HG02884 (cell line): ENCODE data around the gene PSME3.

Source experiments
- ATAC-seq: cut with Tn5 transposase; IDR thresholded peaks from one replicate; pipeline ENCODE4 v1.9.1; 2021; ENCODE audit warnings: mild to moderate bottlenecking, moderate library complexity; ENCODE audit not compliant: unreplicated experiment

Gene PSME3

DNA sequence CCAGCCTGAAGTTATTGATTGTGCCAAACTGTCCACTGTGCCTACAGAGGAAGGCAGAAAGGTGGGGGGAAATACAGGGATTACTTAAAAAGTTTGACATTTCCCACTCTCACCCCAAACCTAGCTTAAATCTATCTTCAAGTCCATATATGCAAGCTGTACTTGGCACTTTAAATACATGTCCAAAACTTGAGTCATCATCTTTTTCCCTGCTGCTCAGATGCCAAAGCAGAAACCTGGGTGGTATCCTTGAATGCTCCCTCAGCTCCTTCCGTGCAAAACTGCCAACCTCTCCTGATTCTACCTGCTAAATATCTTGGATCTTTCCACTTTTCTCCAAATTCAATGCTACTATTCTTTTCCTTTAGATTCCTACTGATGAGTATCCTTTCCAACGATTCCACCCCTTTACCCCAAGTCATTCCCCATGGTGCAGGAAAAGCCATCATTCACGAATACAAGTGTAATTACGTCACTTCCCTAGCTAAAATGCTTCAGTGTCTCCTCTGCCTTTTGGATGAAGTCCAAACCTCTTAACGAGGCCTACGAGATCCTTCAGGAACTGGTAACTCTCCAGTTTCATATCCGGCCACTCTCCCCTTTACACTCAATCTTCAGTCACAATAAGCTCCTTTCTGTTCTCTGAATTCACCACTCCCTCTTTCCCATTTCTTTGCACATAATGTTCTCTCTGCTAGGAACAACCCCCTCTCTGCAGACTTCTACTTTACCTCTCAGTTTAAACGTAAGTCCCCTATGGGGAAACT is 18.4 kb upstream of the PSME3 start:
- no peak for ATAC-seq

DNA sequence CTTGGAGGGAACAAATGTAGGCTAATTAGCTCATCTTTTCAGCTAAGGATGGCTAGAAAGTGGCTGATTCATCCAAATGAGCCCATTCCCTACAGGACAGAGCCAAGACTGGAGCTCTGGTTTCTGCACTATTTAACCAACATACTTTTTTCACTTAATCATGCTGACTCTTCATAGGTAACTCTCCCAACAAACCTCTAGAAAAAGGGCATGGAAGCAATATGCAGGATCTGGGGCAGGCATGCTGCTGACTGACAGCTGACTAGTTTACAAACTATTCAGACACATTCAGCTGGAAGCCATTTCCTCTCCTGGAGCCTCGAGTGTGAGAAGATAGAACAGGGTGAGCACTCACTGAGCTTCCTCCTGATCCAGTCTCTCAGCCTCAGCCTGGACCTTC is 15.3 kb upstream of the PSME3 start:
- no peak for ATAC-seq

DNA sequence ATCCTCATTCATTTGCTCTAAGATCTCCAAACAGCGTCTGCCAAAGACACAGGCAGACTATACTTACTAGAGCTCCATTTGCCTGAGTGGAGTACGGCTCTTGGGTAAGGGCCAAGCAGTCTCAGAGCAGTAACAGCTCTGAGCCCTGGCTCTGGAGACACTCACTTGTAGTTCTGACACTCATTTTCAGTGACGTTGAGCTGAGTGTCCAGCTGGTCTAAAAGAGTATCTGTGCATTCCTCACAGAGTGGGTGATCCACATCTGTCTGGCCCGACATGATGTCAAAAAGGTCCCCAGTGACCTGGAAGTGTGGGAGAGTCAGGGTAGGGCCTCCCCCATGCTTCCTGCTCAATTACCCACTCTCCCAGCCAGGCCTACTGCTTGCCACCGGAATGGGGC is 14.8 kb upstream of the PSME3 start:
- no peak for ATAC-seq

DNA sequence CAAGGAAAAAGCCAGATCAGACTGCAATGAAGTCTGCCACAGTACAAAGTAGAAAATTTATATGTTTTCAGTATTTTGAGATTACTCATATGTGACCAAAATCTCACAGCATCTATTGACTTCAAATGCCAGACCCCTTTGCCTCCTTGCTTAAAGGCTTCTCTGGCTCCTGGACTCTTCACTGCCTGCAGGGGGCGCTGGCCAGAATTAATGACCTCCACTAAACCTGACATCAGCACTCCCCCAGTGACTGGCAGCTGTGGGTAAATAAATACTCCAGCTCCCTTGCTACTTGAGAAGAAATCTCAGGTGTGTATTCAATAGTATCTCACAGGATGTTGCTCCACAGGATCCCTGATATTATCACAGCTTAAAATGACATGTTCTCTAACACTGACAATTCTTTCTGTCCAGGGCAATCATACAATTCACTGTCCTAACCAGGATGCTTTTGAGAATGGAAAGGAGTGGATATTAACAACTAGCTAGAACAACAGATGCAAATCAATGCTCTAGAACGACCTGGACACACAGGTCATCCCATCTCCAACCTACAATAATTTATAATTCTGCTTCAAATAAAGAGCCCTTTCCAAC is 13.2 kb upstream of the PSME3 start:
- no peak for ATAC-seq

DNA sequence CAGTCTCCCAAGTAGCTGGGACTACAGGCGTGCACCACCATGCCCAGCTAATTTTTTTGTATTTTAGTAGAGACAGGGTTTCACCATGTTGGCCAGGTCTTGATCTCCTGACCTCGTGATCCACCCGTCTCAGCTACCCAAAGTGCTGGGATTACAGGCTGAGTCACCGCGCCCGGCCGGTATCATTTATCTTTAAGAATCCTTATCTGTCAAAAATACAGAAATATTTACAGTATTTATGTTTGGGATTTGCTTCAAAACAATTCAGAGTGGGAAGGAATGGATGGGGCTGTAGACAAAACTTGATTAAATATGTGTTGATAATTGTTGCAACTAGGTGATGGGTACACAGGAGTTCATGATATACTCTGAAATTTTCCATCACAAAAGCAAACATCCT is 12.0 kb upstream of the PSME3 start:
- no peak for ATAC-seq

DNA sequence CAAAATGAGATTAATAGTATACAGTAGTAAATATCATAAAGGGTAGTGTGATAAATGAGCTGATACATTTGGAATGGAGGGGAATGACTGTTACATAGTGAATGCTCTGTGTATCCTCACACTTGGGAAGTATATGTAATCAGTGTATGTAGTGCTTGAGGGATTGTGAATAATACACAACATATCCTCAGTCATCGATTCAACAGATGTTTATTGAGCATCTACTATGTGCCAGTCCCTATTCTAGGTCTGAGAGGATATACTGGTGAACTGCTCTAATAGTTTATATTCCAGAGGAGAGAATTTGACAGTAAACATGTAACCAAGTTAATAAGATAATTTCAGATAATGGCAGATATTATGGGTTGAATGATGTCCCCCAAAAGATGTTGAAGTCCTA is 5.7 kb upstream of the PSME3 start:
- no peak for ATAC-seq

DNA sequence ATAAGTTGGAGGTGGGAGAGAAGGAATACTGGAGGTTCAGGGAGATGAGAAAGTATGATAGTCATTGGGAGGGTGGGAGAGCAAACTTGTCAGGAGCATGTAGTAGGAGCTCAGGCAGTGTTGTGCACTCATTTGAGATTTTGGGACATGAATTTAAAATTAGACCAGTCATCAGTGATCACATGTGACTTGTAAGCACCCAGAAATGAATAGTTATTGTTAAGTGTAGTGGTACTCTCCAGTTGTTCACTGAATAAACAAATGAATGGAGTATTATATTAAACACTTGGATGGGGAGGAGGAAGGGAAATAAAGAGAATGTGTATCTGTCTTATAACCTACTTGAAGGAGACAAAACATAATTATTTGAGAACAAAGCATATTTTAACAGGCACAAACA is 2.2 kb upstream of the PSME3 start:
- no peak for ATAC-seq

DNA sequence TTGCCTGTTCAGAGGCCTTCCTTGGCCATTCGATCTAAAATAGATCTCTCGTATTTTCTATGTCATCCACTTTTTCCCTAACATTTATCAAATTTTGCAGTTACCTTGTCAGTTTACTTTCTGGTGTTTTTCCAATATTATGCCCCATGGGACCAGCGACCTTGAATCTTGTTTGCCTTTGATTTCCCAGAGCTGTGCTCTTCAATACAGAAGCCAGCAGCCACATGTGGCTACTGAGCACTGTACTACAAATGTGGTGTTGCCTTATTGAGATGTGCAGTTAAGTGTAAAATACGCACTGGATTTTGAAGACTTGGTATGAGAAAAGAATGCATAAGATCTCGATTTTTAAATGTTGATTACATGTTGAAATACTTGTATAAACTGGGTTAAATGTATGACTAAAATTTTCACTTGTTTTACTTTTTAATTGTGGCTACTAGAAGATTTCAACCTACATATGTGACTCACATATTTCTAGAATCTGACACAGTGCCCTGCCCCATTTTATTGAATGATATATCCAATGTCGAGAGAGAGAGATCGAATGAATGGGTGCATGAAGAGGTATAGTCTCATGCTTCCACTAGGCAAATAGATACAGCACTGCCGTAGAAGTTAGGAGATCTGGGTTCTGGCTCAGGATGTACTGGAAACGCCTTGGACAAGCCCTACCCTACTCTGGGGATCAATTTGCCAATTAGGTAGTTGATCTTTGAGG is 824 bp upstream of the PSME3 start:
- no peak for ATAC-seq

DNA sequence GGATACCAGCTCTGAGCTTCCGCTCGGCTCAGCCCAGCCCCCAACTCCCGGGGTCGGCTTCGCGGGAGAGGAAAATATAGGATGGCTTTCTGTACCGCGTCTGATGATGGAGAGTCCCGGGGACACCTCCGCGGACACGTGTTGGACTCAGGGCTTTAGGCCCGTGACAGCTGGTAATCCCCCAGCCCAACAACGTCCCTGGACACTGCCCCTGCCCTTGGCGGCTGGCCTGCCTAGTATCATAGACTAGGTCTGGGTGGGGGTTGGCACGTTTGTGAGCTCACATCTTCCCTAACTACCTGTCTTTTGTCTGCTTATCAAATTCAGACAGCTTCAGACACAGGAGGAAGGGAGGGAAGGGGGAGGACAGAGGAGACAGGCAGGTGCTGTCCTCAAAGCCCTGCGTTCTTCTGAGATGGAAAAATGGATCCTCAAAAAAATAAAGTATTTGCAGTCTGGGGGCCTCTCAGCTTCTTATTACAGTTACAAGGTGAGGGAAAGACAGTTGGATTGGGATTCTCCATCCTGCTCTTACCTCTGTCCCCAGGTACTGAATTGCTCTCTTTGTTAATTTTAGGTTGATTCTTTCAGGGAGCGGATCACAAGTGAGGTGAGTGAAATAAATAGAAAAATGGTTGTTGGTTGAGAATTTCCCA is 698 bp downstream of the PSME3 start:
- ATAC-seq, result no peak

DNA sequence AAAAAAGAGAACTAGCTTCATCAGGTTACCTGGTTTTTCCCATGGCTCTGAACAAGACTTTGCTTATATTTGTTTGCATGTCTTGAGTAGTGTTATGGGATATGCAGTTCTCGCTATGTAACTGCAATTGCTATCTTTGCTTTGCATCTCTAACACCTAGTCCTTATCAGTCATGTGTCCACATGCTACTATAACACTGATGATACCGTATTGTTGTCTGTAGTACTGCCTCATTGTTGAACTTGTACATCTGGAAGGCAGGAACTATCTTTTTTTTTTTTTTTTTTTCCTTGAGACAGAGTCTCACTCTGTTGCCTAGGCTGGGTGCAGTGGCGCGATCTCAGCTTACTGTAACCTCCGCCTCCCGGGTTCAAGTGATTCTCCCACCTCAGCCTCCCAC is 2.5 kb downstream of the PSME3 start:
- ATAC-seq, result no peak

DNA sequence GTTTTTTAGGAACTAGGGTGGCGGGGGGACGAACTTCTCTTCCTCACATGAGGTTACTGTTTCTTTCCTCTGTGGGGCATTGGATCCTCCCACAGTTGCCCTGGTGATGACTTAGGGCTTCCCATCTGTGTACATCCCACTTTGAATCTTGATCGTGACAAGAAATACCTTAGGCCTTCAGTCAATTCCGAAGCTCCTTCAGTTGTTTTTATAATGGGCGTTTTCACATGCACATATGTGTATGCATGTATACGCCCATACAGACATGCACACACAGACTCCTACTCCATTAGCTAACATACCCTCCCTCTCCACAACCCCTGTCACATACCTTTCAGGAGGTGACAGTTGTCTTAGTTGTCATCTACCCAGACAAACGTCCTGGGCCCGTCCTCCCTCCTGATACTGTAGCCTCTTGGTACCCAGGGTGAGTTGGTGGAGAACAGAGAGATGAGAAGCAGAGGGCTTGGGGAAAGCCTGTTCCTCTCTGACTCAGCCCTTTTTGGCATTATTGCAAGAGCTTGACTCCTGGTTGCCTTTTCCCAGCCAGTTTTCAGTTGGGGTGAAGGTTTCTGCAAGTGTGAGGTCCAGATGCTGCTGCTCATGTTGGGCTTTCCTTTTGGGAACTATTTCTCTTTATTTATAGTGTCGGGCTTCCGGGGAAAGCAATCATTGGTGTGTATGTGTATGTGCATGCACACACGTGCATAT is 8.9 kb downstream of the PSME3 start:
- ATAC-seq, result no peak

DNA sequence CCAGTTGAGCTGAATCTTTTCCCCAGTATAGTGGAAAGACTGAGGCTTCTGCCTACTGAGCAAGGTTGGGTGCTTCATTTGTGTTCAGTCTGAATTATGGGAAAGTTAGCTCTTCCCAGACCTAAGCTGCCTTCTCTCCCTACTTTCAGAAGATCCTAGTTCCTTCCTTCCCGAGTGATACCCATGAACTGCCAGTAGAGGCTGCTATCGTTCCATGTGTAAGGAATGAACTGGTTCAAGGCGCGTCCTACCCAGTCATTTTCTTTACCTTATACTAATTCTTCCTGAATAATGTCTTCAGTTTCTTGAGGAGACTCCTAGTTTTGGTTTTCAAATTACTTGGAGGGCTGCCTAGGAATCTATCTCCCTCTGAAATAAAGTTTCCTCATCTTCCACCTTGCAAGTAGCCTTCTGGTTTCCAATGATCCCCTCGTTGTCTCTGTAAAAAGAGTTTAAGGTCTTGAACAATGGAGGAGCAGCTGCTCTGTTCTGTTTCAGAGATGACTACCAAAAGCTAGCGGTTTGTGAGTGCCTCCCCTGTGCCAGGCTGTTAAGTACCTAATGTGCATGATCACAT is 10.2 kb downstream of the PSME3 start:
- no peak for ATAC-seq

DNA sequence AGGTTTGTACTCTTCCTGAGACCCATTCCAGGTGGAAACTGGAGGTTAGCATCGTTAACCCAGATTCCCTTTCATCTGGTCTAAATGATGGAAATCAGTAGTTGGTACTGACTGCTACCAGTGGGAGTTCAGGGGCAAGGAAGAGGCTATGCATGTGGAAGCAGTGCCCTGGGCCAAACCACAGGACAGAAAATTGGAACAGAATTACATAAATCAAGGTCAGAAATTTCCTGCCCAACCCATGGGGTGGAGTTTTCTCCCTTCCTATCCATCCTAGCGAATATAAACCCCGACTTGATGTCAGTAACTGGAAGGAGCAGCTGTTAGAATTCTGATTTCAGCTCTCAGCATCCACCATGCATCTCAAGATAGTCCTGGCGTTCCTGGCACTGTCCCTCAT is 11.1 kb downstream of the PSME3 start, which contains the start of gene AOC2:
Gene AOC2, plus strand, starts transcription at position 310 of the 400 bp plus-strand sequence. Its CDS starts 47 bp downstream, at position 357.
- no peak for ATAC-seq

DNA sequence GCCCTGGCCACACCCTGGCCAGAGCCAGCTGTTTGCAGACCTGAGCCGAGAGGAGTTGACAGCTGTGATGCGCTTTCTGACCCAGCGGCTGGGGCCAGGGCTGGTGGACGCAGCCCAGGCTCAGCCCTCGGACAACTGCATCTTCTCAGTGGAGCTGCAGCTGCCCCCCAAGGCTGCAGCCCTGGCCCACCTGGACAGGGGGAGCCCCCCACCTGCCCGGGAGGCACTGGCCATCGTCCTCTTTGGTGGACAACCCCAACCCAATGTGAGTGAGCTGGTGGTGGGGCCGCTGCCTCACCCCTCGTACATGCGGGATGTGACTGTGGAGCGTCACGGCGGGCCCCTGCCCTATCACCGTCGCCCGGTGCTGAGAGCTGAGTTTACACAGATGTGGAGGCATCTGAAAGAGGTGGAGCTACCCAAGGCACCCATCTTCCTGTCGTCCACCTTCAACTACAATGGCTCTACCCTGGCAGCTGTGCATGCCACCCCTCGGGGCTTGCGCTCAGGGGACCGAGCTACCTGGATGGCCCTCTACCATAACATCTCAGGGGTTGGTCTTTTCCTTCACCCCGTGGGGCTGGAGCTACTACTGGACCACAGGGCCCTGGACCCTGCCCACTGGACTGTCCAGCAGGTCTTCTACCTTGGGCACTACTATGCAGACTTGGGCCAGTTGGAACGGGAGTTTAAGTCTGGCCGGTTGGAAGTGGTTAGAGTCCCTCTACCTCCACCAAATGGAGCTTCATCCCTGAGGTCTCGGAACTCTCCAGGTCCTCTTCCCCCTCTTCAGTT is 11.8 kb downstream of the PSME3 start:
- no peak for ATAC-seq

DNA sequence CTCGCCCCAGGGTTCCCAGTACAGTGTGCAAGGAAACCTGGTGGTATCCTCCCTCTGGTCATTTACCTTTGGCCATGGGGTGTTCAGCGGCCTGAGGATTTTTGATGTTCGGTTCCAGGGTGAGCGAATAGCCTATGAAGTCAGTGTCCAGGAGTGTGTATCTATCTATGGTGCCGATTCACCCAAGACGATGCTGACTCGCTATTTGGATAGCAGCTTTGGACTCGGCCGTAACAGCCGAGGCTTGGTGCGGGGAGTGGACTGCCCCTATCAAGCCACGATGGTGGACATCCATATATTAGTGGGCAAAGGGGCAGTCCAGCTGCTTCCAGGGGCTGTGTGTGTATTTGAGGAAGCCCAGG is 12.3 kb downstream of the PSME3 start:
- no peak for ATAC-seq

DNA sequence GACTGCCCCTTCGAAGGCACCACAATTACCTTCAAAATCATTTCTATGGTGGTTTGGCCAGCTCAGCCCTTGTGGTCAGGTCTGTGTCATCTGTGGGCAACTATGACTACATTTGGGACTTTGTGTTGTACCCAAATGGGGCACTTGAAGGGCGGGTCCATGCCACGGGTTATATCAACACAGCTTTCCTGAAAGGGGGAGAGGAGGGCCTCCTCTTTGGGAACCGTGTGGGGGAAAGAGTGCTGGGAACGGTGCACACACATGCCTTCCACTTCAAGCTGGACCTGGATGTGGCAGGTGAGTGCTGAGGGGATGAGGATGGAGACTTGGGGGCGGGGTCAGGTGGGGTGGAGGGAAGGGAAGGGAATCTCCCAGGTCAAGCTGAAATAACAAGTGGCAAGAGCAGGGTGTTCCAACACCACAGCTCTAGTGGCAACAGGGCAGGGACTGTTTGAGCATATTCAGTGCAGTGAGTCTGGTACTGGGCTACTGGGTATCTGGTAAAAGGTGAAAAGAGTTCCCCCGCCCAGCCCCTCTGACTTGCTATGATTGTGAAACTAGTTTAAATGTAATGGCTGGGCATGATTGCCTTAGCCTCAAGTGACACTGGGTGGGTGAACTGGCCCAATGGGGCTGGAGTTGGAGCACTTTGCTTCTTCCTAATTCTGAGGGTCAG is 12.9 kb downstream of the PSME3 start:
- no peak for ATAC-seq

DNA sequence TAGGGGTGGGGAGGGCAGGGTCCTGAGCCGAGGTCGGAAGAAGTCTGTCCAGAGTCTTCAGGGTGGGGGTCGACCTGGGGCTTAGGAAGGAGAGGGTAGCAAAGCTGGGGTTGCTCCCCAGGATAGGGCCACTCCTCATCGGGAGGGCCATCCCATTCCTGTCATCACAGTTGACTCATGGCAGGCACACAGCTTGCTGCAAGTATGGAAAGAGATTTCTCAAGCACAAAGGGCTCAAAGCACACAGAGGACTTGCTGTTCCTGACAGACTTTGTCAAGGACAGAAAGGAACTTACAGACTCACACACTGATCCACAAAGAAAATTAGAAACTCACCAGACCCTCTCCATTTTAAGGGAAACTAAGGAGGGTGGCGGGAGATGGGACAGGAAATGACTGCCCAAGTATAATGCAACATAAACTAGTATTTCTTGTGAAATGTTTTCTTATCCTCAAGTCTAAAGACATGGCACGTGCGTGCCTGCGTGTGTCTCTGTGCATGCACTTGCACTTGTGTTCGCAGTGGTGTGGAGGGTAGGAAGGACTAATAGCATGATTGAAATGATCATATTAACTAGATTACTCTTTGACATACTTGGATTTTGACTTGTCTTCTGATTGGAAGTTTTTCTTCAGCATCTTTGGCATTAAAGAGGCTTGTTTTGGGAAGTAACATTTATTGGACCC is 13.5 kb downstream of the PSME3 start:
- no peak for ATAC-seq

DNA sequence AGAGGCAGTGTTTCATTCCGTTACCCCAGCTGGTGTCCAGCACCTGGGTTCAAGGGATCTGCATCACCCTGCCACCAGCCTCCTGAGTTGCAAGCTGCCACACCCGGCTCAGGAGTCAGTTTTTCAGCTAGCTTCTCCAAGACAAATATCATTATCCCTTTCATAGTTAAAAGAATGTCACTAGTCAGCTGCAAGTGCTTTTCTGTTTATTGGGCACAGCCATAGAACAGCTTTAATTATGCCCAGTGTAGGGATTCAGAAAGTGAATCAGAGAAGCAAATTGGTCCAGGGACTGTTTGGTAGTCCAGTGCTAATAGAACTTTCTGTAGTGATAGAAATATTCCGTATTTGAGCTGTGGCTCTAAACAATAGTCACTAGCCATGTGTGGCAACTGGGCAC is 14.9 kb downstream of the PSME3 start:
- no peak for ATAC-seq

DNA sequence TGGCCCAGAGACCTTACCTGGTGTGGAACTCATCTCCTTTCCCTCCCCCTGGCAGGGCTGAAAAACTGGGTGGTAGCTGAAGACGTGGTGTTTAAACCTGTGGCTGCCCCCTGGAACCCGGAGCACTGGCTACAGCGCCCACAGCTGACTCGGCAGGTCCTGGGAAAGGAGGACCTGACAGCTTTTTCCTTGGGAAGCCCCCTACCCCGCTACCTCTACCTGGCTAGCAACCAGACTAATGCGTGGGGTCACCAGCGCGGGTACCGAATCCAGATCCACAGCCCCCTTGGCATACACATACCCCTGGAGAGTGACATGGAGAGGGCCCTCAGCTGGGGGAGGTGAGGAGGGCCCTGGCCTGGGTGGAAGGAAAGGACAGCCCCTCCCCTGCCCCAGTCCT is 15.8 kb downstream of the PSME3 start:
- ATAC-seq, result no peak
